Adrenal gland (tissue), 5 donors: ENCODE data around the gene BRK1.

Experiments used
- POLR2A ChIP-seq, 2 donors: fragments of 450-650 bp; IDR thresholded peaks; one replicate each; pipeline ENCODE4 v1.6.1; 2017; ENCODE audit warnings: antibody characterized with exemption in 2 of 2, mild to moderate bottlenecking in 2 of 2, moderate library complexity in 1 of 2
- TF ChIP-seq, protein P1 (sequence below), 6 experiments: fragments of 450-650 bp in 4 of 6; fragments of 200-600 bp in 2 of 6; sonication (generic) in 1 of 6; IDR thresholded peaks; 1 replicate in 5 of 6; 2 replicates in 1 of 6; pipeline versions ENCODE4 v1.5.1 to v1.8.0; 2016 to 2021; ENCODE audit warnings: antibody characterized with exemption in 6 of 6, mild to moderate bottlenecking in 2 of 6, moderate library complexity in 1 of 6
- donor health status: DM: no; HTN: no; CAD: no.

- no peak for TF ChIP-seq POLR2A (IDR thresholded peaks at IDR 0.05)
- TF ChIP-seq, protein P1, sequence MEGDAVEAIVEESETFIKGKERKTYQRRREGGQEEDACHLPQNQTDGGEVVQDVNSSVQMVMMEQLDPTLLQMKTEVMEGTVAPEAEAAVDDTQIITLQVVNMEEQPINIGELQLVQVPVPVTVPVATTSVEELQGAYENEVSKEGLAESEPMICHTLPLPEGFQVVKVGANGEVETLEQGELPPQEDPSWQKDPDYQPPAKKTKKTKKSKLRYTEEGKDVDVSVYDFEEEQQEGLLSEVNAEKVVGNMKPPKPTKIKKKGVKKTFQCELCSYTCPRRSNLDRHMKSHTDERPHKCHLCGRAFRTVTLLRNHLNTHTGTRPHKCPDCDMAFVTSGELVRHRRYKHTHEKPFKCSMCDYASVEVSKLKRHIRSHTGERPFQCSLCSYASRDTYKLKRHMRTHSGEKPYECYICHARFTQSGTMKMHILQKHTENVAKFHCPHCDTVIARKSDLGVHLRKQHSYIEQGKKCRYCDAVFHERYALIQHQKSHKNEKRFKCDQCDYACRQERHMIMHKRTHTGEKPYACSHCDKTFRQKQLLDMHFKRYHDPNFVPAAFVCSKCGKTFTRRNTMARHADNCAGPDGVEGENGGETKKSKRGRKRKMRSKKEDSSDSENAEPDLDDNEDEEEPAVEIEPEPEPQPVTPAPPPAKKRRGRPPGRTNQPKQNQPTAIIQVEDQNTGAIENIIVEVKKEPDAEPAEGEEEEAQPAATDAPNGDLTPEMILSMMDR (IDR thresholded peaks at IDR 0.05), result no peak
These were observed 40.2 kb downstream of the BRK1 start for GRCh38 chr3:10155658-10156057.
